K562 (cell line): Measurements from ENCODE around the gene PYGM. TPM values are rescaled to one million over a fixed set of nuclear protein-coding genes. Genes with fewer than 3 reads are reported as not detected.

Experiments used
- CBFA2T3 ChIP-seq: fragments of 450-650 bp; IDR thresholded peaks from 2 replicates; pipeline ENCODE4 v1.6.1; 2017
- CBFB ChIP-seq: sonication (generic); formaldehyde crosslinking; IDR thresholded peaks from 2 replicates; pipeline ENCODE4 v1.4.0; 2020; ENCODE audit warnings: mild to moderate bottlenecking, missing genetic modification reagents
- EGR1 ChIP-seq: fragments of 450-650 bp; conservative IDR thresholded peaks from 2 replicates; pipeline ENCODE4 v1.6.1; 2017; ENCODE audit warnings: mild to moderate bottlenecking
- EP400 ChIP-seq: fragments of 450-650 bp; IDR thresholded peaks from 2 replicates; pipeline ENCODE4 v1.6.1; 2017; ENCODE audit warnings: antibody characterized with exemption, mild to moderate bottlenecking, moderate library complexity
- ESRRA ChIP-seq: fragments of 450-650 bp; IDR thresholded peaks from 2 replicates; pipeline ENCODE4 v1.6.1; 2014; ENCODE audit warnings: low read depth, mild to moderate bottlenecking, moderate library complexity, borderline replicate concordance
- ETV1 ChIP-seq: fragments of 450-650 bp; conservative IDR thresholded peaks from 2 replicates; pipeline ENCODE4 v1.6.1; 2016; ENCODE audit warnings: missing genetic modification characterization, control low read depth, low read depth, missing compliant biosample characterization
- RBBP5 ChIP-seq: fragments of 200-600 bp; sonication (generic); IDR thresholded peaks from 2 replicates; pipeline ENCODE4 v1.6.1; 2012; ENCODE audit warnings: borderline replicate concordance, mild to moderate bottlenecking, low read length, control low read depth, inconsistent platforms; ENCODE audit not compliant: insufficient read depth, poor library complexity, severe bottlenecking
- ZNF324 ChIP-seq: fragments of 250-450 bp; sonication (Bioruptor Pico); IDR thresholded peaks from 2 replicates; pipeline ENCODE4 v1.4.0; 2020; ENCODE audit warnings: mild to moderate bottlenecking
- polyA plus RNA-seq, 8 experiments: library from polyadenylated mRNA; depleted of rRNA in 4 of 8; stranded (reverse) in 5 of 8; unstranded in 3 of 8; fragments of >200 nt; fragmentation: Nextera tagmentation in 2 of 8; fragmentation: Illumina TruSeq in 1 of 8; extraction: Ambion mirVana in 2 of 8; extraction: Trizol in 1 of 8; gene quantifications; 2 replicates each; pipeline versions ENCODE4 v1.2.1 to v1.2.3, GENCODE V29; 2011 to 2014; ENCODE audit warnings: inconsistent platforms in 1 of 8, missing spikeins in 1 of 8
- total RNA-seq, 7 experiments: library from RNA; depleted of rRNA in 6 of 7; stranded (reverse); fragments of >200 nt in 6 of 7; fragmentation: Illumina TruSeq in 2 of 7; extraction: Trizol in 2 of 7; gene quantifications; 2 replicates each; pipeline versions ENCODE4 v1.2.1 to v1.2.3, GENCODE V29; 2011 to 2021; ENCODE audit warnings: low replicate concordance in 1 of 7
- TF ChIP-seq, protein P1 (sequence below), 2 experiments: IDR thresholded peaks; 2 replicates each; pipeline ENCODE4 v1.6.1; 2012; ENCODE audit warnings: improper control_type of control experiment in 2 of 2, low read depth in 2 of 2, low read length in 2 of 2, borderline replicate concordance in 1 of 2
- TF ChIP-seq, protein P2 (sequence below): fragments of 250-450 bp; sonication (Bioruptor Pico); IDR thresholded peaks from 2 replicates; pipeline ENCODE4 v1.4.0; 2020; ENCODE audit warnings: mild to moderate bottlenecking
- TF ChIP-seq, protein P3 (sequence below): sonication (generic); formaldehyde crosslinking; IDR thresholded peaks from 2 replicates; pipeline ENCODE4 v1.8.0; 2022; ENCODE audit warnings: mild to moderate bottlenecking, missing genetic modification reagents
- TF ChIP-seq, protein P4 (sequence below), 2 experiments: fragments of 250-450 bp in 1 of 2; fragments of 450-650 bp in 1 of 2; sonication (Bioruptor Pico) in 1 of 2; IDR thresholded peaks; 2 replicates each; pipeline versions ENCODE4 v1.6.1 to v1.8.0; 2016 to 2021; ENCODE audit warnings: mild to moderate bottlenecking in 2 of 2, moderate library complexity in 2 of 2, missing compliant biosample characterization in 1 of 2, missing genetic modification characterization in 1 of 2
- TF ChIP-seq, protein P5 (sequence below): sonication (generic); formaldehyde crosslinking; IDR thresholded peaks from 2 replicates; pipeline ENCODE4 v1.8.0; 2022; ENCODE audit warnings: mild to moderate bottlenecking, missing genetic modification reagents, borderline replicate concordance

Gene PYGM
- total and polyA plus RNA-seq, 9 of the 15 experiments (the other 6 are each of a cell fraction or from before 2014, with no cell fraction given) = 0.07 to 1.5 (median 0.68) TPM

DNA sequence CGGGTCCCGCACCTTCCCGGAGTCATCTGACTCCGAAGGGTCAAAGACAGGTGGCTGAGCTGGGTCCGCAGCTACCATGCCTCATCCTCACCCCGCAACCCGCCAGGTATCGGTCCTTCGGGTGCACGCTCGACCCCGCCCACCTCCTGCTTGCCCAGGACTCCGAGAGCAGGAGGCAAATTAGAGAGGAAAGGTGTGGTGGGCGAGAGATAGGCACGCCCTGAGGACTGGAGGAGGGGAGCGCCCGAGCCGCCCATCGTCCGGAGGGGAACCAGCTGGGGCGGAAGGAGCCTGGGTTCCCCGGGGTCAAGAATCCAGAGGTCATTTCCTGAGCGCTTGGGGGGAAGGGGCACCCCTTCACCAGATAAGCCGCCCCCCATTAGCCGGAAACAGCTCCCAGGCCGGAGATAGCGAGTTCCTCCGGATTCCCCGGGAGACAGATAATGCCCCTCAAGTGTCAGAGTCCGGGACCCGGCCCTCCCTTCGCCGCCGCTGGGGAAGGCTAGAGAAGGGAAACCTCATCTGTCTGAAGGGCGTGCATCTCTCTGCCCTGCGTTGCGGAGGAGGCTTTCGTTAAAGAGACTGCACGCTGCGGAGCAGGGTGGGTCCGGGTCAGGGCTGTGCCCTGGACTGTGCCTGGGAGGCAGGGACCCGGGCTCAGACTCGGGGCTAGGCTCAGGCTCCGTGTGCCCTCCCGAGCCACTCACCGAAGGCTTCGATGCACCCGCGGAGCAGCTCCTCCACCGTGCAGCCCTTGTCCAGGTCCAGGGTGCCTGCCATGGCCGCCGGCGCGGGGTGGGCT is 17.5 kb downstream of the PYGM start (continued):
- TF ChIP-seq CBFA2T3 (peak; percentile 47), EGR1 (0 out of 2 replicates have a peak, but pooled peaks have one; percentile 2), ETV1 (tag) (peak; percentile 71), ZNF324 (CRISPR knock-in tag) (no peak), RBBP5 (peak; percentile 46), CBFB (CRISPR knock-in tag) (0 out of 2 replicates have a peak, but pooled peaks have one; percentile 9), ESRRA (peak; percentile 31; the same call in 1 of the 2 replicates), EP400 (no peak)
- TF ChIP-seq, protein P1, sequence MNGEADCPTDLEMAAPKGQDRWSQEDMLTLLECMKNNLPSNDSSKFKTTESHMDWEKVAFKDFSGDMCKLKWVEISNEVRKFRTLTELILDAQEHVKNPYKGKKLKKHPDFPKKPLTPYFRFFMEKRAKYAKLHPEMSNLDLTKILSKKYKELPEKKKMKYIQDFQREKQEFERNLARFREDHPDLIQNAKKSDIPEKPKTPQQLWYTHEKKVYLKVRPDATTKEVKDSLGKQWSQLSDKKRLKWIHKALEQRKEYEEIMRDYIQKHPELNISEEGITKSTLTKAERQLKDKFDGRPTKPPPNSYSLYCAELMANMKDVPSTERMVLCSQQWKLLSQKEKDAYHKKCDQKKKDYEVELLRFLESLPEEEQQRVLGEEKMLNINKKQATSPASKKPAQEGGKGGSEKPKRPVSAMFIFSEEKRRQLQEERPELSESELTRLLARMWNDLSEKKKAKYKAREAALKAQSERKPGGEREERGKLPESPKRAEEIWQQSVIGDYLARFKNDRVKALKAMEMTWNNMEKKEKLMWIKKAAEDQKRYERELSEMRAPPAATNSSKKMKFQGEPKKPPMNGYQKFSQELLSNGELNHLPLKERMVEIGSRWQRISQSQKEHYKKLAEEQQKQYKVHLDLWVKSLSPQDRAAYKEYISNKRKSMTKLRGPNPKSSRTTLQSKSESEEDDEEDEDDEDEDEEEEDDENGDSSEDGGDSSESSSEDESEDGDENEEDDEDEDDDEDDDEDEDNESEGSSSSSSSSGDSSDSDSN (IDR thresholded peaks at IDR 0.05; ENCODE audit: borderline replicate concordance in 1 of 2, low read depth in 2 of 2, low read length in 2 of 2) = peak in 1 of 2 experiments; percentile 64; a peak in 1 of 4 replicates
- TF ChIP-seq, protein P2, sequence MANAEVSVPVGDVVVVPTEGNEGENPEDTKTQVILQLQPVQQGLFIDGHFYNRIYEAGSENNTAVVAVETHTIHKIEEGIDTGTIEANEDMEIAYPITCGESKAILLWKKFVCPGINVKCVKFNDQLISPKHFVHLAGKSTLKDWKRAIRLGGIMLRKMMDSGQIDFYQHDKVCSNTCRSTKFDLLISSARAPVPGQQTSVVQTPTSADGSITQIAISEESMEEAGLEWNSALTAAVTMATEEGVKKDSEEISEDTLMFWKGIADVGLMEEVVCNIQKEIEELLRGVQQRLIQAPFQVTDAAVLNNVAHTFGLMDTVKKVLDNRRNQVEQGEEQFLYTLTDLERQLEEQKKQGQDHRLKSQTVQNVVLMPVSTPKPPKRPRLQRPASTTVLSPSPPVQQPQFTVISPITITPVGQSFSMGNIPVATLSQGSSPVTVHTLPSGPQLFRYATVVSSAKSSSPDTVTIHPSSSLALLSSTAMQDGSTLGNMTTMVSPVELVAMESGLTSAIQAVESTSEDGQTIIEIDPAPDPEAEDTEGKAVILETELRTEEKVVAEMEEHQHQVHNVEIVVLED = peak; percentile 45; the same call in 1 of the 2 replicates
- TF ChIP-seq, protein P3, sequence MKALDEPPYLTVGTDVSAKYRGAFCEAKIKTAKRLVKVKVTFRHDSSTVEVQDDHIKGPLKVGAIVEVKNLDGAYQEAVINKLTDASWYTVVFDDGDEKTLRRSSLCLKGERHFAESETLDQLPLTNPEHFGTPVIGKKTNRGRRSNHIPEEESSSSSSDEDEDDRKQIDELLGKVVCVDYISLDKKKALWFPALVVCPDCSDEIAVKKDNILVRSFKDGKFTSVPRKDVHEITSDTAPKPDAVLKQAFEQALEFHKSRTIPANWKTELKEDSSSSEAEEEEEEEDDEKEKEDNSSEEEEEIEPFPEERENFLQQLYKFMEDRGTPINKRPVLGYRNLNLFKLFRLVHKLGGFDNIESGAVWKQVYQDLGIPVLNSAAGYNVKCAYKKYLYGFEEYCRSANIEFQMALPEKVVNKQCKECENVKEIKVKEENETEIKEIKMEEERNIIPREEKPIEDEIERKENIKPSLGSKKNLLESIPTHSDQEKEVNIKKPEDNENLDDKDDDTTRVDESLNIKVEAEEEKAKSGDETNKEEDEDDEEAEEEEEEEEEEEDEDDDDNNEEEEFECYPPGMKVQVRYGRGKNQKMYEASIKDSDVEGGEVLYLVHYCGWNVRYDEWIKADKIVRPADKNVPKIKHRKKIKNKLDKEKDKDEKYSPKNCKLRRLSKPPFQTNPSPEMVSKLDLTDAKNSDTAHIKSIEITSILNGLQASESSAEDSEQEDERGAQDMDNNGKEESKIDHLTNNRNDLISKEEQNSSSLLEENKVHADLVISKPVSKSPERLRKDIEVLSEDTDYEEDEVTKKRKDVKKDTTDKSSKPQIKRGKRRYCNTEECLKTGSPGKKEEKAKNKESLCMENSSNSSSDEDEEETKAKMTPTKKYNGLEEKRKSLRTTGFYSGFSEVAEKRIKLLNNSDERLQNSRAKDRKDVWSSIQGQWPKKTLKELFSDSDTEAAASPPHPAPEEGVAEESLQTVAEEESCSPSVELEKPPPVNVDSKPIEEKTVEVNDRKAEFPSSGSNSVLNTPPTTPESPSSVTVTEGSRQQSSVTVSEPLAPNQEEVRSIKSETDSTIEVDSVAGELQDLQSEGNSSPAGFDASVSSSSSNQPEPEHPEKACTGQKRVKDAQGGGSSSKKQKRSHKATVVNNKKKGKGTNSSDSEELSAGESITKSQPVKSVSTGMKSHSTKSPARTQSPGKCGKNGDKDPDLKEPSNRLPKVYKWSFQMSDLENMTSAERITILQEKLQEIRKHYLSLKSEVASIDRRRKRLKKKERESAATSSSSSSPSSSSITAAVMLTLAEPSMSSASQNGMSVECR (CRISPR knock-in tag) = peak; percentile 55; the same call in 1 of the 2 replicates
- TF ChIP-seq, protein P4, sequence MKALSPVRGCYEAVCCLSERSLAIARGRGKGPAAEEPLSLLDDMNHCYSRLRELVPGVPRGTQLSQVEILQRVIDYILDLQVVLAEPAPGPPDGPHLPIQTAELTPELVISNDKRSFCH (CRISPR knock-in tag; IDR thresholded peaks at IDR 0.05) = no peak
- TF ChIP-seq, protein P4 (tag; IDR thresholded peaks at IDR 0.05) = 0 out of 2 replicates have a peak, but pooled peaks have one; percentile 39
- TF ChIP-seq, protein P5, sequence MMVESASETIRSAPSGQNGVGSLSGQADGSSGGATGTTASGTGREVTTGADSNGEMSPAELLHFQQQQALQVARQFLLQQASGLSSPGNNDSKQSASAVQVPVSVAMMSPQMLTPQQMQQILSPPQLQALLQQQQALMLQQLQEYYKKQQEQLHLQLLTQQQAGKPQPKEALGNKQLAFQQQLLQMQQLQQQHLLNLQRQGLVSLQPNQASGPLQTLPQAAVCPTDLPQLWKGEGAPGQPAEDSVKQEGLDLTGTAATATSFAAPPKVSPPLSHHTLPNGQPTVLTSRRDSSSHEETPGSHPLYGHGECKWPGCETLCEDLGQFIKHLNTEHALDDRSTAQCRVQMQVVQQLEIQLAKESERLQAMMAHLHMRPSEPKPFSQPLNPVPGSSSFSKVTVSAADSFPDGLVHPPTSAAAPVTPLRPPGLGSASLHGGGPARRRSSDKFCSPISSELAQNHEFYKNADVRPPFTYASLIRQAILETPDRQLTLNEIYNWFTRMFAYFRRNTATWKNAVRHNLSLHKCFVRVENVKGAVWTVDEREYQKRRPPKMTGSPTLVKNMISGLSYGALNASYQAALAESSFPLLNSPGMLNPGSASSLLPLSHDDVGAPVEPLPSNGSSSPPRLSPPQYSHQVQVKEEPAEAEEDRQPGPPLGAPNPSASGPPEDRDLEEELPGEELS = no peak
